Measurements from ENCODE around the gene DRC3. TPM values are rescaled to one million over a fixed set of nuclear protein-coding genes. Genes with fewer than 3 reads are reported as not detected.

Gene DRC3
- total and polyA plus RNA-seq, 4 donors: 4.1 to 24.6 (median 20.3) TPM

DNA sequence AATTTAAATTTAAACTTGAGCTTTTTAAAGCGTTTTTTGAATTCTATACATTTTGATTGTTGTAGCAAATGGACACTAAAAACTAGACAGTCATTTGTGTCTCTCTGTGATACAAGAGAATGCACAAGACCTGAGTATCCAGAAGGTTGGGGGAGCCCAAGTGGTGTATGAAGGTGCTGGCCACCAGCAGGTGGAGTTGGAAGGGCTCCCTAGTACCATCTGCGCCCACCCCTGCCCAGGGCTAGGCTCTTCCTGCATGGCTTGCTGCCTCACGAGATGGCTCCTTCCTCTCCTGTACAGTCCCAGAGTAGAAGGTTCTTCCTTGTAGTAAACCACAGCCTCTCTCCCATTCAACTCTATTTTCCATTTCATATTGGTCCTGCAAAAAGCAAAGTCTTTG lies 83.6 kb downstream of the DRC3 start:
- H3K27me3 ChIP-seq (ENCODE audit: control insufficient read depth, insufficient read depth, low read length): no peaks in the 10 kb centered on the region
- no peak overlapping the region for H3K4me3 ChIP-seq (ENCODE audit: low read depth, low read length)
- peaks cover 47% of the 10 kb centered on the region for H3K36me3 ChIP-seq (ENCODE audit: control insufficient read depth, insufficient read depth, low read length)
- no peaks in the 10 kb centered on the region for H3K4me1 ChIP-seq (ENCODE audit: control insufficient read depth, insufficient read depth, low read length)
- no peaks in the 10 kb centered on the region for H3K9me3 ChIP-seq (ENCODE audit: control insufficient read depth, insufficient read depth, low read length)
- DNase-seq (ENCODE audit: low read depth in 4 of 6, low spot score in 6 of 6): no peak
- 75% methylated on average over 2 of the region's 3 CpGs for WGBS (ENCODE audit: insufficient coverage)
- H3K27ac ChIP-seq (ENCODE audit: low read depth, low read length): no peak overlapping the region

DNA sequence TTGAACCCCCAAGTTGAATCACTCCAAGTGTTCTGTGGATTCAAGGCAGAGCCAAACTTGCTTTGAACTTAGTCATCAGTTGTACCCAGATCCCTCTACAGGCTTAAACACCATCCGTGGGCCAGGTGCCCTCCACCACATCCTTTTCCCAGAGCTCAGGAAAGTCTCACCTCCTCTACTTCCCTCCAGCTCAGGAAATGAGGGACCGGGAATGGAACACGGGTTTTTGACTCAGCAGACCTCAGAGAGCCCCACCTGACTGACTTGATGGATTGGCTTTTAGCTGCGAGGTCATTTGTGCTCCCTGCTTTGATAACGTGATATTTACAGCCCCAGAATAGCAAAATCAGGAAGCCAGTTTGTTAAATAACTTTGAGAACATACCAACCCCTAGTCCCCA lies 86.6 kb downstream of the DRC3 start:
- peaks cover 55% of the 10 kb centered on the region for H3K36me3 ChIP-seq (ENCODE audit: control insufficient read depth, insufficient read depth, low read length)
- WGBS (ENCODE audit: insufficient coverage): 78% methylated on average over 4 of the region's 5 CpGs
- no peak overlapping the region for H3K27ac ChIP-seq (ENCODE audit: low read depth, low read length)

DNA sequence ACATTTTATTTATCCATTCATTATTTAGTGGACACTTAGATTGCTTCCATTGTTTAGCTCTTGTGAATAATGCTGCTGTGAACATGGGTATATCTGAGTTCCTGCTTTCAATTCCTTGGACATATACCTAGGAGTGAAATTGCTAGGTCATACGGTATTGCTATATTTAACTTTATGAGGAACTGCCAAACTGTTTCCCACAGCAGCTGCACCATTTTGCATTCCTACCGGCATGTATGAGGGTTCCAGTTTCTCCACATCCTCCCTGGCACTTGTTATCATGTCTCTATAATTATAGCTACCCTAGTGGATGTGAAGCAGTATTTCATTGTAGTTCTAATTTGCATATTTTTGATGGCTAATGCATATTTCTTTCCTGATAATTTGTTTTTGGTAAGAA lies 91.4 kb downstream of the DRC3 start:
- 80% methylated on average over 1 of the region's 2 CpGs for WGBS (ENCODE audit: insufficient coverage)
- H3K27ac ChIP-seq (ENCODE audit: low read depth, low read length): no peak overlapping the region
- H3K4me3 ChIP-seq (ENCODE audit: low read depth, low read length): no peak overlapping the region
- peaks cover 42% of the 10 kb centered on the region for H3K36me3 ChIP-seq (ENCODE audit: control insufficient read depth, insufficient read depth, low read length)
- no peak for DNase-seq (ENCODE audit: low read depth in 4 of 6, low spot score in 6 of 6)
- no peaks in the 10 kb centered on the region for H3K27me3 ChIP-seq (ENCODE audit: control insufficient read depth, insufficient read depth, low read length)
- H3K4me1 ChIP-seq (ENCODE audit: control insufficient read depth, insufficient read depth, low read length): no peaks in the 10 kb centered on the region
- H3K9me3 ChIP-seq (ENCODE audit: control insufficient read depth, insufficient read depth, low read length): no peaks in the 10 kb centered on the region

More for the DNA sequence above, 86.6 kb downstream of the DRC3 start:
- no peaks in the 10 kb centered on the region for H3K4me1 ChIP-seq (ENCODE audit: control insufficient read depth, insufficient read depth, low read length)
- no peak overlapping the region for H3K4me3 ChIP-seq (ENCODE audit: low read depth, low read length)
- no peaks in the 10 kb centered on the region for H3K9me3 ChIP-seq (ENCODE audit: control insufficient read depth, insufficient read depth, low read length)
- DNase-seq (ENCODE audit: low read depth in 4 of 6, low spot score in 6 of 6): no peak
- H3K27me3 ChIP-seq (ENCODE audit: control insufficient read depth, insufficient read depth, low read length): no peaks in the 10 kb centered on the region

DNA sequence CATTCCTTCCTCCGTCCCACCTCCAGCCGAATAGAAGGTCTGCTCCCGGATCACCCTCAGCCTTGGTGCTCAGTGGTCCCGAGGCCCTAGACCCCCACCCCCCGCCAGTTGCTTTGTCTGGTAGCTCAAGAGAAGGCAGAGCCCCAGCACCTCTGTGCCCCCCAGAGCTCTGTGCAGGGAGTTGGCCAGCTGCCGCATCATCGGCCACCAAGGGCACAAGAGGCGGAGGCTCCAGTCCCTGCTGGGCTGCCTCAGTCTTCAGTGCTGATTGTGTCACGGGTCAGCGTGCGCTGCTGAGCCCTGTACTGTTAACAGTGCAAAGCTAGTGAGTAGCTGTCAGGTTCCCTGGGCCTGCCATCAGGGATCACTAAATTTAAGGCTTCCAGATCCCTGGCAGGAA lies 92.9 kb downstream of the DRC3 start:
- Histone ChIP-seq H3K9me3 (ENCODE audit: control insufficient read depth, insufficient read depth, low read length) (no peaks in the 10 kb centered on the region), H3K4me3 (ENCODE audit: low read depth, low read length) (no peak overlapping the region), H3K4me1 (ENCODE audit: control insufficient read depth, insufficient read depth, low read length) (no peaks in the 10 kb centered on the region), H3K27me3 (ENCODE audit: control insufficient read depth, insufficient read depth, low read length) (no peaks in the 10 kb centered on the region), H3K27ac (ENCODE audit: low read depth, low read length) (no peak overlapping the region), H3K36me3 (ENCODE audit: control insufficient read depth, insufficient read depth, low read length) (peaks cover 31% of the 10 kb centered on the region)
- 92% methylated on average over 11 of the region's 11 CpGs for WGBS (ENCODE audit: insufficient coverage)
- no peak for DNase-seq (ENCODE audit: low read depth in 4 of 6, low spot score in 6 of 6)

Other genes with a start within 250 kb of the DRC3 start
- 10 to 100 TPM; 27.5 to 30.9 TPM for gene SREBF1, start 135.9 kb upstream of the DRC3 start, total RNA-seq
- gene SREBF1, start 135.9 kb upstream of the DRC3 start, polyA plus RNA-seq (ENCODE audit: insufficient read length in 2 of 2): 10 to 100 TPM; 60.8 to 71.8 TPM
- gene TOM1L2, start 462 bp upstream of the DRC3 start, total RNA-seq: 10 to 100 TPM; 44.3 to 49.8 TPM
- gene TOM1L2, start 462 bp upstream of the DRC3 start, polyA plus RNA-seq (ENCODE audit: insufficient read length in 2 of 2): 100 to 1,000 TPM; 102 to 121 TPM
- gene ATPAF2, start 66.3 kb downstream of the DRC3 start, total RNA-seq: 10 to 100 TPM; 22.8 to 25.8 TPM
- gene ATPAF2, start 66.3 kb downstream of the DRC3 start, polyA plus RNA-seq (ENCODE audit: insufficient read length in 2 of 2): 10 to 100 TPM; 26.8 to 31.5 TPM
- 1 to 10 TPM; 8.0 to 8.2 TPM for gene GID4, start 66.5 kb downstream of the DRC3 start, total RNA-seq
- gene GID4, start 66.5 kb downstream of the DRC3 start, polyA plus RNA-seq (ENCODE audit: insufficient read length in 2 of 2): 10 to 100 TPM; 13.7 to 13.9 TPM
- gene DRG2, start 115.1 kb downstream of the DRC3 start, total RNA-seq: 10 to 100 TPM; 20.6 to 41.8 TPM
- 10 to 100 TPM; 33.0 to 34.6 TPM for gene DRG2, start 115.1 kb downstream of the DRC3 start, polyA plus RNA-seq (ENCODE audit: insufficient read length in 2 of 2)
- 1 to 10 TPM; 1.3 to 1.8 TPM for gene MYO15A, start 135.9 kb downstream of the DRC3 start, total RNA-seq
- 1 to 10 TPM; 5.4 to 6.8 TPM for gene MYO15A, start 135.9 kb downstream of the DRC3 start, polyA plus RNA-seq (ENCODE audit: insufficient read length in 2 of 2)
- 10 to 100 TPM; 71.5 to 79.3 TPM for gene ALKBH5, start 211.0 kb downstream of the DRC3 start, total RNA-seq
- 10 to 100 TPM; 70.8 to 74.1 TPM for gene ALKBH5, start 211.0 kb downstream of the DRC3 start, polyA plus RNA-seq (ENCODE audit: insufficient read length in 2 of 2)

All from spinal cord (tissue), 10 donors.